Neural cell (in vitro differentiated cells): ENCODE data around the gene USP31. TPM values are rescaled to one million over a fixed set of nuclear protein-coding genes. Genes with fewer than 3 reads are reported as not detected.

ENCODE experiments used
- H2AFZ ChIP-seq: fragments of 200-600, 300-800 bp; sonication (generic), shearing (Covaris generic); 2 replicates; pipeline ENCODE4 v1.6.0; 2014; ENCODE audit warnings: low read depth, mild to moderate bottlenecking, antibody characterized with exemption, low read length, moderate library complexity
- H3F3A ChIP-seq: fragments of 200-600 bp; shearing (Covaris generic); 2 replicates; pipeline ENCODE4 v1.6.1; 2016; ENCODE audit warnings: mild to moderate bottlenecking, moderate library complexity, mixed read lengths, antibody characterized with exemption, low read length; ENCODE audit not compliant: insufficient read depth, poor library complexity, severe bottlenecking
- H3K27ac ChIP-seq: fragments of 200-600, 300-800 bp; sonication (generic), shearing (Covaris generic); 2 replicates; pipeline ENCODE4 v1.5.1; 2014; ENCODE audit warnings: mild to moderate bottlenecking, low read length, moderate library complexity
- H3K27me3 ChIP-seq: fragments of 300-800, 200-600 bp; sonication (generic), shearing (Covaris generic); 2 replicates; pipeline ENCODE4 v1.6.0; 2014; ENCODE audit warnings: mild to moderate bottlenecking, low read depth, low read length, moderate library complexity; ENCODE audit not compliant: insufficient read depth
- H3K36me3 ChIP-seq: fragments of 300-800, 200-600 bp; sonication (generic), shearing (Covaris generic); 2 replicates; pipeline ENCODE4 v1.5.1; 2014; ENCODE audit warnings: mild to moderate bottlenecking, antibody characterized with exemption, low read length, moderate library complexity; ENCODE audit not compliant: insufficient read depth
- H3K4me2 ChIP-seq: fragments of 300-800, 200-600 bp; sonication (generic), shearing (Covaris generic); 2 replicates; pipeline ENCODE4 v1.6.0; 2014; ENCODE audit warnings: mild to moderate bottlenecking, low read length
- H3K4me3 ChIP-seq: fragments of 300-800, 200-600 bp; sonication (generic), shearing (Covaris generic); 2 replicates; pipeline ENCODE4 v1.5.1; 2014; ENCODE audit warnings: mild to moderate bottlenecking, low read length, moderate library complexity
- H3K79me2 ChIP-seq: fragments of 200-600 bp; shearing (Covaris generic); replicated peaks from 2 replicates; pipeline ENCODE4 v1.6.0; 2014; ENCODE audit warnings: mild to moderate bottlenecking, low read length, moderate library complexity; ENCODE audit not compliant: insufficient read depth
- H3K9ac ChIP-seq: fragments of 300-800, 200-600 bp; sonication (generic), shearing (Covaris generic); 2 replicates; pipeline ENCODE4 v1.6.1; 2016; ENCODE audit warnings: mild to moderate bottlenecking, low read length, mixed read lengths
- H3K9me2 ChIP-seq: fragments of 200-600 bp; shearing (Covaris generic); 2 replicates; pipeline ENCODE4 v1.6.1; 2016; ENCODE audit warnings: mild to moderate bottlenecking, low read length, mixed read lengths; ENCODE audit not compliant: insufficient read depth
- H3K9me3 ChIP-seq: fragments of 200-600, 300-800 bp; sonication (generic), shearing (Covaris generic); 2 replicates; pipeline ENCODE4 v1.6.1; 2016; ENCODE audit warnings: mild to moderate bottlenecking, mixed run types, low read length, moderate library complexity, mixed read lengths
- H4K20me1 ChIP-seq: fragments of 200-600 bp; shearing (Covaris generic); 2 replicates; pipeline ENCODE4 v1.6.1; 2016; ENCODE audit warnings: mild to moderate bottlenecking, mixed run types; ENCODE audit not compliant: insufficient read depth
- CTCF ChIP-seq: fragments of 450-650 bp; IDR thresholded peaks from 2 replicates; pipeline ENCODE4 v1.5.1; 2014; ENCODE audit warnings: antibody characterized with exemption, mild to moderate bottlenecking, moderate library complexity; ENCODE audit not compliant: poor library complexity, severe bottlenecking
- EP300 ChIP-seq: fragments of 450-650 bp; conservative IDR thresholded peaks from 2 replicates; pipeline ENCODE4 v1.6.1; 2014; ENCODE audit warnings: antibody characterized with exemption, mild to moderate bottlenecking, moderate library complexity; ENCODE audit not compliant: poor library complexity, severe bottlenecking
- EZH2 ChIP-seq: fragments of 200-600, 300-800 bp; shearing (Covaris generic), sonication (generic); IDR thresholded peaks from 2 replicates; pipeline ENCODE4 v1.6.1; 2014; ENCODE audit warnings: antibody characterized with exemption, low read length, borderline replicate concordance, mild to moderate bottlenecking; ENCODE audit not compliant: insufficient read depth, poor library complexity, severe bottlenecking
- MXI1 ChIP-seq: fragments of 450-650 bp; conservative IDR thresholded peaks from 2 replicates; pipeline ENCODE4 v1.6.1; 2014; ENCODE audit warnings: antibody characterized with exemption, mild to moderate bottlenecking; ENCODE audit not compliant: poor library complexity, severe bottlenecking
- POLR2AphosphoS5 ChIP-seq: IDR thresholded peaks from 2 replicates; pipeline ENCODE4 v1.6.1; 2012
- RAD21 ChIP-seq: fragments of 450-650 bp; conservative IDR thresholded peaks from 2 replicates; pipeline ENCODE4 v1.6.1; 2014; ENCODE audit warnings: antibody characterized with exemption, mild to moderate bottlenecking, moderate library complexity
- SMC3 ChIP-seq: fragments of 450-650 bp; conservative IDR thresholded peaks from 2 replicates; pipeline ENCODE4 v1.6.1; 2014; ENCODE audit warnings: antibody characterized with exemption, mild to moderate bottlenecking, moderate library complexity; ENCODE audit not compliant: poor library complexity
- TAF1 ChIP-seq: IDR thresholded peaks from 2 replicates; pipeline ENCODE4 v1.6.1; 2012; ENCODE audit warnings: low read depth
- polyA plus RNA-seq: library from polyadenylated mRNA; depleted of rRNA; stranded (reverse); fragments of >200 nt; gene quantifications from 2 replicates; pipeline ENCODE4 v1.2.3, GENCODE V29; 2014
- TF ChIP-seq, protein P1 (sequence below): IDR thresholded peaks from 2 replicates; pipeline ENCODE4 v1.6.1; 2012; ENCODE audit warnings: borderline replicate concordance

Gene USP31
- polyA plus RNA-seq, 1 donor from 2014 or later, result 5.8 TPM

GRCh38 chr16:23040246-23040645 is 109.0 kb downstream of the USP31 start:
- Histone ChIP-seq H2AFZ (no peak overlapping the region), H3K9me2 (no peaks in the 10 kb centered on the region), H3K4me3 (no peak overlapping the region), H3K27ac (no peak overlapping the region), H3K27me3 (no peaks in the 10 kb centered on the region), H3K36me3 (no peaks in the 10 kb centered on the region), H3K9me3 (no peaks in the 10 kb centered on the region), H3K9ac (no peak overlapping the region), H3K79me2 (no peaks in the 10 kb centered on the region), H3F3A (no peaks in the 10 kb centered on the region), H4K20me1 (no peaks in the 10 kb centered on the region), H3K4me2 (no peak overlapping the region)
- TF ChIP-seq POLR2AphosphoS5 (no peak), CTCF (no peak), TAF1 (no peak)

GRCh38 chr16:23039118-23039517 is 110.1 kb downstream of the USP31 start:
- no peaks in the 10 kb centered on the region for H3K27me3 ChIP-seq
- no peak overlapping the region for H3K9ac ChIP-seq
- H3K79me2 ChIP-seq, result no peaks in the 10 kb centered on the region
- no peak overlapping the region for H3K27ac ChIP-seq
- H3F3A ChIP-seq, result no peaks in the 10 kb centered on the region
- H3K36me3 ChIP-seq, result no peaks in the 10 kb centered on the region
- H3K9me3 ChIP-seq, result no peaks in the 10 kb centered on the region
- H3K9me2 ChIP-seq, result no peaks in the 10 kb centered on the region
- no peak overlapping the region for H3K4me3 ChIP-seq
- no peaks in the 10 kb centered on the region for H4K20me1 ChIP-seq
- H3K4me2 ChIP-seq, result no peak overlapping the region
- H2AFZ ChIP-seq, result no peak overlapping the region
- no peak for TF ChIP-seq MXI1
- no peak for TF ChIP-seq EZH2
- no peak for TF ChIP-seq POLR2AphosphoS5
- TF ChIP-seq TAF1, result no peak
- no peak for TF ChIP-seq CTCF
- TF ChIP-seq RAD21, result no peak
- TF ChIP-seq, protein P1, sequence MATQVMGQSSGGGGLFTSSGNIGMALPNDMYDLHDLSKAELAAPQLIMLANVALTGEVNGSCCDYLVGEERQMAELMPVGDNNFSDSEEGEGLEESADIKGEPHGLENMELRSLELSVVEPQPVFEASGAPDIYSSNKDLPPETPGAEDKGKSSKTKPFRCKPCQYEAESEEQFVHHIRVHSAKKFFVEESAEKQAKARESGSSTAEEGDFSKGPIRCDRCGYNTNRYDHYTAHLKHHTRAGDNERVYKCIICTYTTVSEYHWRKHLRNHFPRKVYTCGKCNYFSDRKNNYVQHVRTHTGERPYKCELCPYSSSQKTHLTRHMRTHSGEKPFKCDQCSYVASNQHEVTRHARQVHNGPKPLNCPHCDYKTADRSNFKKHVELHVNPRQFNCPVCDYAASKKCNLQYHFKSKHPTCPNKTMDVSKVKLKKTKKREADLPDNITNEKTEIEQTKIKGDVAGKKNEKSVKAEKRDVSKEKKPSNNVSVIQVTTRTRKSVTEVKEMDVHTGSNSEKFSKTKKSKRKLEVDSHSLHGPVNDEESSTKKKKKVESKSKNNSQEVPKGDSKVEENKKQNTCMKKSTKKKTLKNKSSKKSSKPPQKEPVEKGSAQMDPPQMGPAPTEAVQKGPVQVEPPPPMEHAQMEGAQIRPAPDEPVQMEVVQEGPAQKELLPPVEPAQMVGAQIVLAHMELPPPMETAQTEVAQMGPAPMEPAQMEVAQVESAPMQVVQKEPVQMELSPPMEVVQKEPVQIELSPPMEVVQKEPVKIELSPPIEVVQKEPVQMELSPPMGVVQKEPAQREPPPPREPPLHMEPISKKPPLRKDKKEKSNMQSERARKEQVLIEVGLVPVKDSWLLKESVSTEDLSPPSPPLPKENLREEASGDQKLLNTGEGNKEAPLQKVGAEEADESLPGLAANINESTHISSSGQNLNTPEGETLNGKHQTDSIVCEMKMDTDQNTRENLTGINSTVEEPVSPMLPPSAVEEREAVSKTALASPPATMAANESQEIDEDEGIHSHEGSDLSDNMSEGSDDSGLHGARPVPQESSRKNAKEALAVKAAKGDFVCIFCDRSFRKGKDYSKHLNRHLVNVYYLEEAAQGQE, result no peak
- no peak for TF ChIP-seq EP300
- no peak for TF ChIP-seq SMC3
